ENCODE data around the gene FXYD1. TPM values are rescaled to one million over a fixed set of nuclear protein-coding genes. Genes with fewer than 3 reads are reported as not detected.

Gene FXYD1
- total and polyA plus RNA-seq, 7 donors, result 210 to 860 (median 542) TPM

- DNase-seq (no peak), ATAC-seq (no peak)
- Histone ChIP-seq H3K27me3 (ENCODE audit: insufficient read depth in 3 of 3, low read length in 2 of 3) (no peaks in the 10 kb centered on the region), H3K27ac (no peak overlapping the region), H3K9me3 (no peaks in the 10 kb centered on the region), H3K4me3 (no peak overlapping the region), H3K36me3 (ENCODE audit: insufficient read depth in 1 of 2, low read depth in 1 of 2) (peaks cover 0 to 16% of the 10 kb centered on the region in 2 donors), H3K4me1 (peaks cover 13% of the 10 kb centered on the region)
- intact Hi-C loops (cut with DNase I), result loop anchor here (5.0 to 10.0 kb wide), 3 partner anchors 121 to 172 kb away; partner anchors contain the start of gene USF2 (in 2 of the 2)
- TF ChIP-seq CTCF (IDR thresholded peaks at IDR 0.05), result no peak
- WGBS, 3 donors, result 52 to 70% (median 65%) methylated on average over 3 of the region's 3 CpGs
These were observed 5.2 kb downstream of the FXYD1 start for GRCh38 chr19:35143818-35144217.

GRCh38 chr19:35144259-35144599 is 5.6 kb downstream of the FXYD1 start:
- no peaks in the 10 kb centered on the region for H3K27me3 ChIP-seq (ENCODE audit: insufficient read depth in 3 of 3, low read length in 2 of 3)
- 53 to 63% (median 58%) methylated on average over 5 to 6 of the region's 6 CpGs for WGBS, 3 donors

GRCh38 chr19:35144600-35145436 is 6.2 kb downstream of the FXYD1 start:
- peaks cover 0 to 16% of the 10 kb centered on the region in 2 donors for H3K36me3 ChIP-seq (ENCODE audit: insufficient read depth in 1 of 2, low read depth in 1 of 2)
- DNase-seq (no peak), ATAC-seq (no peak)
- WGBS, 3 donors, result 35 to 48% (median 42%) methylated on average over 14 to 15 of the region's 15 CpGs
- no peak for TF ChIP-seq CTCF (IDR thresholded peaks at IDR 0.05)
- H3K4me1 ChIP-seq, result peaks cover 12% of the 10 kb centered on the region
- H3K27me3 ChIP-seq (ENCODE audit: insufficient read depth in 3 of 3, low read length in 2 of 3), result no peaks in the 10 kb centered on the region
- H3K4me3 ChIP-seq, result no peak overlapping the region
- H3K27ac ChIP-seq, result no peak overlapping the region
- intact Hi-C loops (cut with DNase I), result loop anchor here (5.0 to 10.0 kb wide), 3 partner anchors 120 to 173 kb away; partner anchors contain the start of gene USF2 (in 2 of the 2)
- H3K9me3 ChIP-seq, result no peaks in the 10 kb centered on the region

More at GRCh38 chr19:35144259-35144599, 5.6 kb downstream of the FXYD1 start:
- no peak overlapping the region for H3K27ac ChIP-seq
- ATAC-seq (no peak), DNase-seq (no peak)
- intact Hi-C loops (cut with DNase I), result loop anchor here (5.0 to 10.0 kb wide), 3 partner anchors 121 to 172 kb away; partner anchors contain the start of gene USF2 (in 2 of the 2)
- peaks cover 13% of the 10 kb centered on the region for H3K4me1 ChIP-seq
- no peaks in the 10 kb centered on the region for H3K9me3 ChIP-seq
- H3K36me3 ChIP-seq (ENCODE audit: insufficient read depth in 1 of 2, low read depth in 1 of 2), result peaks cover 0 to 16% of the 10 kb centered on the region in 2 donors
- TF ChIP-seq CTCF (IDR thresholded peaks at IDR 0.05), result no peak
- no peak overlapping the region for H3K4me3 ChIP-seq

GRCh38 chr19:35146746-35147459 is 8.3 kb downstream of the FXYD1 start:
- whole genome bisulfite sequencing, 3 donors, result 54 to 69% (median 56%) methylated on average over 7 of the region's 7 CpGs
- Histone ChIP-seq H3K27ac (no peak overlapping the region), H3K4me1 (no peaks in the 10 kb centered on the region), H3K27me3 (ENCODE audit: insufficient read depth in 3 of 3, low read length in 2 of 3) (peaks cover 0 to 4% (median 0%) of the 10 kb centered on the region in 3 donors), H3K4me3 (no peak overlapping the region), H3K36me3 (ENCODE audit: insufficient read depth in 1 of 2, low read depth in 1 of 2) (peaks cover 0 to 11% of the 10 kb centered on the region in 2 donors), H3K9me3 (no peaks in the 10 kb centered on the region)
- DNase-seq, result no peak
- peak in 2 of 4 donors; percentile 26 to 29 for ATAC-seq
- intact Hi-C loops (cut with DNase I), result loop anchor here in 1 of 2 donors (10.0 kb wide), 1 partner anchor 118 kb away; the partner anchor contains the start of gene USF2
- no peak for TF ChIP-seq CTCF (IDR thresholded peaks at IDR 0.05)
